Loucy (cell line): ENCODE results near the gene IFNA5.

ENCODE experiments used
- EZH2phosphoT487 ChIP-seq: fragments of 200-600 bp; IDR thresholded peaks from 2 replicates; pipeline ENCODE4 v1.6.1; 2018; ENCODE audit warnings: antibody characterized with exemption, mild to moderate bottlenecking, moderate library complexity, borderline replicate concordance
- TF ChIP-seq, protein P1 (sequence below): fragments of 200-600 bp; sonication (generic); conservative IDR thresholded peaks from 2 replicates; pipeline ENCODE4 v1.5.1; 2014; ENCODE audit warnings: mild to moderate bottlenecking, antibody characterized with exemption, low read length

DNA sequence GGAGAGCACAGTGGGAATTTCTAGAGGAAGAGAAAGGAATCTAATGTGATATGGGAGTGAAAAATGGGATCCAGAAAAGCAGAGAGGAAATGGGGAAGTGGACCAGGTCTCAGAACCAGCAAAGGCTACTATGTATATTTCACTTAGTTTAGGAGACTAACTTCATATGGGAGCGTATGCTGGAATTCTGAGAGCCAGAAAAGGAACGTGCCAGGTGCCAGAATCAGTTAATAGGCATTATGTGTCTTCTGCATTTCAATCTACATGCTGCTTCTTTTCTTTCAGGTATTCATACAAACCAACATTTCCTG is 36.8 kb downstream of the IFNA5 start:
- TF ChIP-seq, protein P1, sequence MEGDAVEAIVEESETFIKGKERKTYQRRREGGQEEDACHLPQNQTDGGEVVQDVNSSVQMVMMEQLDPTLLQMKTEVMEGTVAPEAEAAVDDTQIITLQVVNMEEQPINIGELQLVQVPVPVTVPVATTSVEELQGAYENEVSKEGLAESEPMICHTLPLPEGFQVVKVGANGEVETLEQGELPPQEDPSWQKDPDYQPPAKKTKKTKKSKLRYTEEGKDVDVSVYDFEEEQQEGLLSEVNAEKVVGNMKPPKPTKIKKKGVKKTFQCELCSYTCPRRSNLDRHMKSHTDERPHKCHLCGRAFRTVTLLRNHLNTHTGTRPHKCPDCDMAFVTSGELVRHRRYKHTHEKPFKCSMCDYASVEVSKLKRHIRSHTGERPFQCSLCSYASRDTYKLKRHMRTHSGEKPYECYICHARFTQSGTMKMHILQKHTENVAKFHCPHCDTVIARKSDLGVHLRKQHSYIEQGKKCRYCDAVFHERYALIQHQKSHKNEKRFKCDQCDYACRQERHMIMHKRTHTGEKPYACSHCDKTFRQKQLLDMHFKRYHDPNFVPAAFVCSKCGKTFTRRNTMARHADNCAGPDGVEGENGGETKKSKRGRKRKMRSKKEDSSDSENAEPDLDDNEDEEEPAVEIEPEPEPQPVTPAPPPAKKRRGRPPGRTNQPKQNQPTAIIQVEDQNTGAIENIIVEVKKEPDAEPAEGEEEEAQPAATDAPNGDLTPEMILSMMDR, result no peak
- no peak for TF ChIP-seq EZH2phosphoT487
